Measurements from ENCODE around the gene XYLB.

DNA sequence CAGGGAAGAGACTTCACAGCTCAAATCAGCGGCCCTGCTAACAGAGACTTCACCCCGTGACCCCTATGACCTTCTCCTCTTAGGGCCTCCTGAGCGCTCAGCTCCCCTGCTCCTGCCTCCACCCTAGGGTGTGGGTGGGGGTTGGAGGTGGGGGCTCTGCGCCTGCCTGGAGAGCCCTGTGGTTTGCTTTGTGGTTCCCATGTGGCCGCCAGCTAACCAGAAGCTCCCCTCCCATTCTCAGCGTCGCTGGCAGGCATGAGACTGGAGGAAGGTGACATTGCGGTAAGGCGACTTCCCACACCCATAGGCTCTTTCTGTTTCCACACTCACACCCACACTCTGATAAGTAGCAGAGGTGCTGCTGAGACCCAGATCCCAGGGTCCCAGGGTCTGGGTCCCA, 27.6 kb downstream of the XYLB start:
- TF ChIP-seq, protein P1, sequence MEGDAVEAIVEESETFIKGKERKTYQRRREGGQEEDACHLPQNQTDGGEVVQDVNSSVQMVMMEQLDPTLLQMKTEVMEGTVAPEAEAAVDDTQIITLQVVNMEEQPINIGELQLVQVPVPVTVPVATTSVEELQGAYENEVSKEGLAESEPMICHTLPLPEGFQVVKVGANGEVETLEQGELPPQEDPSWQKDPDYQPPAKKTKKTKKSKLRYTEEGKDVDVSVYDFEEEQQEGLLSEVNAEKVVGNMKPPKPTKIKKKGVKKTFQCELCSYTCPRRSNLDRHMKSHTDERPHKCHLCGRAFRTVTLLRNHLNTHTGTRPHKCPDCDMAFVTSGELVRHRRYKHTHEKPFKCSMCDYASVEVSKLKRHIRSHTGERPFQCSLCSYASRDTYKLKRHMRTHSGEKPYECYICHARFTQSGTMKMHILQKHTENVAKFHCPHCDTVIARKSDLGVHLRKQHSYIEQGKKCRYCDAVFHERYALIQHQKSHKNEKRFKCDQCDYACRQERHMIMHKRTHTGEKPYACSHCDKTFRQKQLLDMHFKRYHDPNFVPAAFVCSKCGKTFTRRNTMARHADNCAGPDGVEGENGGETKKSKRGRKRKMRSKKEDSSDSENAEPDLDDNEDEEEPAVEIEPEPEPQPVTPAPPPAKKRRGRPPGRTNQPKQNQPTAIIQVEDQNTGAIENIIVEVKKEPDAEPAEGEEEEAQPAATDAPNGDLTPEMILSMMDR (IDR thresholded peaks at IDR 0.05): no peak
- TF ChIP-seq POLR2A (IDR thresholded peaks at IDR 0.05): no peak

Data from right lobe of liver (tissue), 4 donors.